Fibroblast of lung (primary cell): Measurements from ENCODE around the gene TBC1D10B. TPM values are rescaled to one million over a fixed set of nuclear protein-coding genes. Genes with fewer than 3 reads are reported as not detected.
"Not testable (repeated sequence)": the region's sequence is repeated elsewhere in the genome, so short reads cannot be mapped to it uniquely, and the experiment has no call there.

Source experiments
- DNase-seq, 2 donors: peaks; one replicate each; pipeline versions ENCODE4 v3.0.0 to v3.0.0-alpha.2; 2010; ENCODE audit warnings: low read depth in 2 of 2
- H2AFZ ChIP-seq: 2 replicates; pipeline ENCODE4 v1.5.1; 2012; ENCODE audit warnings: low read length, control low read depth, inconsistent platforms
- H3K27ac ChIP-seq: 2 replicates; pipeline ENCODE4 v1.5.1; 2011; ENCODE audit warnings: low read length, control low read depth; ENCODE audit not compliant: insufficient read depth
- H3K27me3 ChIP-seq: 2 replicates; pipeline ENCODE4 v1.5.1; 2011; ENCODE audit warnings: mild to moderate bottlenecking, low read length; ENCODE audit not compliant: control insufficient read depth, insufficient read depth
- H3K36me3 ChIP-seq: 2 replicates; pipeline ENCODE4 v1.5.1; 2011; ENCODE audit warnings: low read length; ENCODE audit not compliant: control insufficient read depth, insufficient read depth
- H3K4me1 ChIP-seq: 2 replicates; pipeline ENCODE4 v1.5.1; 2011; ENCODE audit warnings: low read length; ENCODE audit not compliant: control insufficient read depth, insufficient read depth; ENCODE audit errors: extremely low read depth
- H3K4me2 ChIP-seq: 2 replicates; pipeline ENCODE4 v1.5.1; 2011; ENCODE audit warnings: low read length, control low read depth; ENCODE audit not compliant: insufficient read depth; ENCODE audit errors: extremely low read depth
- H3K4me3 ChIP-seq, 4 experiments: fragments of 200-600 bp in 1 of 4; sonication (generic) in 1 of 4; replicated peaks in 1 of 4; 2 replicates each; pipeline ENCODE4 v1.5.1; 2011 to 2016; ENCODE audit warnings: low read length in 4 of 4, low read depth in 3 of 4, mild to moderate bottlenecking in 3 of 4, control low read depth in 2 of 4, inconsistent platforms in 1 of 4, mixed read lengths in 1 of 4; ENCODE audit not compliant: insufficient read depth in 1 of 4; ENCODE audit errors: control extremely low read depth in 1 of 4
- H3K79me2 ChIP-seq: 2 replicates; pipeline ENCODE4 v1.5.1; 2012; ENCODE audit warnings: mild to moderate bottlenecking, low read length, inconsistent platforms; ENCODE audit not compliant: control insufficient read depth, insufficient read depth
- H3K9ac ChIP-seq: 2 replicates; pipeline ENCODE4 v1.5.1; 2011; ENCODE audit warnings: mild to moderate bottlenecking, low read length, control low read depth; ENCODE audit not compliant: insufficient read depth
- H3K9me3 ChIP-seq: 2 replicates; pipeline ENCODE4 v1.5.1; 2012; ENCODE audit warnings: low read depth, low read length; ENCODE audit not compliant: control insufficient read depth, insufficient read depth
- H4K20me1 ChIP-seq: 2 replicates; pipeline ENCODE4 v1.5.1; 2011; ENCODE audit warnings: low read length; ENCODE audit not compliant: control insufficient read depth, insufficient read depth; ENCODE audit errors: extremely low read depth
- EZH2 ChIP-seq: IDR thresholded peaks from 2 replicates; pipeline ENCODE4 v1.5.1; 2012; ENCODE audit warnings: low read length, control low read depth, mild to moderate bottlenecking; ENCODE audit errors: missing control alignments
- polyA plus RNA-seq, 2 donors: library from polyadenylated mRNA; depleted of rRNA in 1 of 2; stranded (reverse) in 1 of 2; unstranded in 1 of 2; fragments of >200 nt; gene quantifications; 2 replicates each; pipeline ENCODE4 v1.2.1, GENCODE V29; 2011 to 2012; ENCODE audit warnings: missing spikeins in 1 of 2
- total RNA-seq: library from RNA; depleted of rRNA; stranded (reverse); fragments of >200 nt; gene quantifications from 2 replicates; pipeline ENCODE4 v1.2.1, GENCODE V29; 2014
- TF ChIP-seq, protein P1 (sequence below), 2 donors: IDR thresholded peaks in 1 of 2; conservative IDR thresholded peaks in 1 of 2; 1 replicate in 1 of 2; 2 replicates in 1 of 2; pipeline ENCODE4 v1.5.1; 2011 to 2012; ENCODE audit warnings: low read length in 2 of 2, control low read depth in 1 of 2, inconsistent platforms in 1 of 2, low read depth in 1 of 2, mild to moderate bottlenecking in 1 of 2

Gene TBC1D10B
- total and polyA plus RNA-seq, 2 donors (not counting 1 experiment from before 2014, with no cell fraction given), result 14.8 to 29.6 TPM

GRCh38 chr16:30397776-30398660, 27.7 kb upstream of the TBC1D10B start:
- no peaks in the 10 kb centered on the region for H3K9me3 ChIP-seq
- H3K27ac ChIP-seq, result no peak overlapping the region
- peaks cover 14% of the 10 kb centered on the region for H3K4me1 ChIP-seq
- H3K4me2 ChIP-seq, result no peak overlapping the region
- H3K79me2 ChIP-seq, result no peaks in the 10 kb centered on the region
- TF ChIP-seq, protein P1, sequence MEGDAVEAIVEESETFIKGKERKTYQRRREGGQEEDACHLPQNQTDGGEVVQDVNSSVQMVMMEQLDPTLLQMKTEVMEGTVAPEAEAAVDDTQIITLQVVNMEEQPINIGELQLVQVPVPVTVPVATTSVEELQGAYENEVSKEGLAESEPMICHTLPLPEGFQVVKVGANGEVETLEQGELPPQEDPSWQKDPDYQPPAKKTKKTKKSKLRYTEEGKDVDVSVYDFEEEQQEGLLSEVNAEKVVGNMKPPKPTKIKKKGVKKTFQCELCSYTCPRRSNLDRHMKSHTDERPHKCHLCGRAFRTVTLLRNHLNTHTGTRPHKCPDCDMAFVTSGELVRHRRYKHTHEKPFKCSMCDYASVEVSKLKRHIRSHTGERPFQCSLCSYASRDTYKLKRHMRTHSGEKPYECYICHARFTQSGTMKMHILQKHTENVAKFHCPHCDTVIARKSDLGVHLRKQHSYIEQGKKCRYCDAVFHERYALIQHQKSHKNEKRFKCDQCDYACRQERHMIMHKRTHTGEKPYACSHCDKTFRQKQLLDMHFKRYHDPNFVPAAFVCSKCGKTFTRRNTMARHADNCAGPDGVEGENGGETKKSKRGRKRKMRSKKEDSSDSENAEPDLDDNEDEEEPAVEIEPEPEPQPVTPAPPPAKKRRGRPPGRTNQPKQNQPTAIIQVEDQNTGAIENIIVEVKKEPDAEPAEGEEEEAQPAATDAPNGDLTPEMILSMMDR (conservative IDR thresholded peaks at IDR 0.05 in 1 of 2, IDR thresholded peaks at IDR 0.05 in 1 of 2; ENCODE audit: low read depth in 1 of 2, low read length in 2 of 2), result no peak
- TF ChIP-seq EZH2, result no peak
- H3K36me3 ChIP-seq, result peaks cover 7% of the 10 kb centered on the region
- H3K27me3 ChIP-seq, result no peaks in the 10 kb centered on the region
- H3K9ac ChIP-seq, result no peak overlapping the region
- H2AFZ ChIP-seq, result no peak overlapping the region
- H3K4me3 ChIP-seq, result no peak overlapping the region
- no peak for DNase-seq
- no peaks in the 10 kb centered on the region for H4K20me1 ChIP-seq

DNA sequence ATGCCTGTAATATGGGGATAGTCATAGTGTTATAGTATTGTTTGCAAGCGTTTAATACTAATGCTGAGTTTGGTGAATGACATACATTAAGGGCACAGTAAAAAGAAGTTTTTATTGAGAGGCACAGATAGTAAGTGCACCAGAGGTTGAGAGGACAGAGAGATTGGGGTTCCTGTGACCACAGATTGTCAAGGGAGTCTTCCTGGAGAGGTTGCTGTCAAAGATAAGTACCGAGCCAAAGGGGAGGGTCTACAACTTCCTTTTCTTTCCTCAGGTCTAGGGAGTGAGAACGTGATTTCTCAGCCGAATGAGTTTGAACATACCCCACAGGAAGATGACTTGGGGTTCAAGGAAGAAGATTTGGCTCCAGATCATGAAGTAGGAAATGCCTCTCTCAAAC, 26.8 kb upstream of the TBC1D10B start:
- Histone ChIP-seq H4K20me1 (no peaks in the 10 kb centered on the region), H3K4me3 (no peak overlapping the region), H2AFZ (no peak overlapping the region), H3K36me3 (peaks cover 7% of the 10 kb centered on the region), H3K27me3 (no peaks in the 10 kb centered on the region), H3K27ac (no peak overlapping the region), H3K4me2 (no peak overlapping the region), H3K4me1 (peaks cover 14% of the 10 kb centered on the region), H3K79me2 (no peaks in the 10 kb centered on the region), H3K9ac (no peak overlapping the region), H3K9me3 (no peaks in the 10 kb centered on the region)
- no peak for DNase-seq
- TF ChIP-seq EZH2, result no peak
- TF ChIP-seq, protein P1 (conservative IDR thresholded peaks at IDR 0.05 in 1 of 2, IDR thresholded peaks at IDR 0.05 in 1 of 2; ENCODE audit: low read depth in 1 of 2, low read length in 2 of 2), result no peak

DNA sequence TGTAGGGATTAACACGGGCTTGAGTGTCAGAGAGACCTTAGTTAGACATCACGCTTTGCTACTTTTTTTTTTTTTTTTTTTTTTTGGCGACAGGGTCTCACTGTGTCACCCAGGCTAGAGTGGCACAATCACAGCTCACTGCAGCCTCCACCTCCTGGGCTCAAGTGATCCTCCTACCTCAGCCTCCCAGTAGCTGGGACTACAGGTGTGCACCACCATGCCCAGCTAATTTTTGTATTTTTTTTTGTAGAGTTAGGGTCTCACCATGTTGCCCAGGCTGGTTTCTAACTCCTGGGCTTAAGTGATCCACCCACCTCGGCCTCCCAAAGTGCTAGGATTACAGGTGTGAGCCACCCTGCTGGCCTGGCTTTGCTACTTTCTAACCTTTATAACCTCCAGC, 26.3 kb upstream of the TBC1D10B start:
- not testable (repeated sequence) for H4K20me1 ChIP-seq, H3K9ac ChIP-seq, H2AFZ ChIP-seq, H3K36me3 ChIP-seq, H3K9me3 ChIP-seq, H3K27ac ChIP-seq, DNase-seq, H3K27me3 ChIP-seq, H3K79me2 ChIP-seq
- H3K4me3 ChIP-seq, result peak overlapping the region in 1 of 4 experiments; percentile 73
- H3K4me1 ChIP-seq, result peaks cover 14% of the 10 kb centered on the region
- peak overlapping the region; percentile 84 for H3K4me2 ChIP-seq
